ENCODE measurements around the gene TIMM23. TPM values are rescaled to one million over a fixed set of nuclear protein-coding genes. Genes with fewer than 3 reads are reported as not detected.
"Not testable (repeated sequence)": the region's sequence is repeated elsewhere in the genome, so short reads cannot be mapped to it uniquely, and the experiment has no call there.

Gene TIMM23, protein sequence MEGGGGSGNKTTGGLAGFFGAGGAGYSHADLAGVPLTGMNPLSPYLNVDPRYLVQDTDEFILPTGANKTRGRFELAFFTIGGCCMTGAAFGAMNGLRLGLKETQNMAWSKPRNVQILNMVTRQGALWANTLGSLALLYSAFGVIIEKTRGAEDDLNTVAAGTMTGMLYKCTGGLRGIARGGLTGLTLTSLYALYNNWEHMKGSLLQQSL
- 10 to 100 TPM; 61.3 to 61.9 TPM for total RNA-seq

DNA sequence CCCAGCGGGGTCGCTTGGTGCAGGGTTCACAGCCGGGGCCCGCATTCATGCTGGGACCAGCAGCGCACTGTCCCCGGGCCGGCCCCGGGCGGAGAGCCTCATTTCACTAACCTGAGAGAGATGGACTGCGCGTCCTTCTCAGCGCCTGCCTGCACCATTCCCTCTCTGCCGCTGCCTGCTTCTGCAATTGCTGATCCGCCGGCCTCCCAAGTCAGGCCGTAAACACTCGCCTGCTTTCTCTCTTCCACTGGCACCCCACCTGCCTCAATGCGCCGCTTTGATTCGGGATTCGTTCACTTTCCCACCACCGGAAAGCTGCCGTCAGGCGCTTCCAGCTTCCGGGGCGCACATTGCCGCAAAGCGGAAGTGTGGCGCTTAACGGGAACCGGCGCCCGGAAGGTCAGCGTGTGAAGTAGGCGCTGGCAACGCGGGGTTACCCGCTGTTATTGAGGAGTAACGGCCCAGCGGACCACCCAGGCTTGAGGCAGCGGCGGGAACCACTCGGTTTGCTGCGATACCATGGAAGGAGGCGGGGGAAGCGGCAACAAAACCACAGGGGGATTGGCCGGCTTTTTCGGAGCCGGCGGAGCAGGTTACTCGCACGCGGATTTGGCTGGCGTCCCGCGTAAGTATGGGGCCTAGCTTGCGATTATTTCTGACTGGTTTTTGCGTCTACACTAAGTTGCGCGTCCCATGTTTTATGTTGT is at the start of gene TIMM23:
TIMM23 (plus strand) TSS at position 384 of the 707 bp plus-strand sequence; CDS start at position 520, 136 bp downstream.
- Mint-ChIP-seq H3K4me1 (ENCODE audit: low read depth) (peaks cover 34% of the 10 kb centered on the region), H3K4me3 (peak within 1 kb of the TSS; percentile 100), H3K36me3 (ENCODE audit: low read depth) (peaks cover 18% of the 10 kb centered on the region), H3K27ac (peak within 1 kb of the TSS; percentile 95)
- not testable (repeated sequence) for H3K9me3 Mint-ChIP-seq (ENCODE audit: insufficient read depth); H3K27me3 Mint-ChIP-seq (ENCODE audit: low read depth)
- ATAC-seq (peak; percentile 86), DNase-seq (peak; percentile 90)
- POLR2A ChIA-PET: interaction anchor here (0.6 to 0.8 kb wide), 2 partner anchors 33 to 1005 kb away, joined by 3 read pairs; no protein-coding TSS in a partner anchor
- CTCF ChIA-PET: interaction anchor here (1.2 kb wide), 1 partner anchor 56 kb away, joined by 3 read pairs; no protein-coding TSS in a partner anchor

DNA sequence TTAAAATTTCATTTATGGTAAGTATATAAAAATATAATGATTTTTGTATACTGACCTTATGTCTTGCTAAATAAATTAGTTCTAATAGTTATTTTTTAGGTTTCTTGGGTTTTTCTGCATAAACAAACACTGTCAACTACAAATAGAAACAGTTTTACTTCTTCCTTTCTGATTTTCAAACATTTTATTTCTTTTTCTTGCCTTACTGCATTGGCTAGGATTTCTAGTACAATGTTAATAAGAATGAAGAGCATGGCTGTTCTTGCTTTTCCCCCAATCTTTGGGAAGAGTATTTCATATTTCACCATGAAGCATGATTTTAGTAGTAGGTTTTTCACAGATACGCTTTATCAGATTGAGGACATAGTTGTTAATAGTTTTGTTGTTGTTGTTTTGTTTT is 45.5 kb upstream of the TIMM23 start:
- ATAC-seq; H3K4me1 Mint-ChIP-seq (ENCODE audit: low read depth); CTCF ChIA-PET; H3K27ac Mint-ChIP-seq; H3K4me3 Mint-ChIP-seq; POLR2A ChIA-PET; DNase-seq; H3K9me3 Mint-ChIP-seq (ENCODE audit: insufficient read depth); H3K27me3 Mint-ChIP-seq (ENCODE audit: low read depth): not testable (repeated sequence)
- peaks cover 13% of the 10 kb centered on the region for H3K36me3 Mint-ChIP-seq (ENCODE audit: low read depth)

DNA sequence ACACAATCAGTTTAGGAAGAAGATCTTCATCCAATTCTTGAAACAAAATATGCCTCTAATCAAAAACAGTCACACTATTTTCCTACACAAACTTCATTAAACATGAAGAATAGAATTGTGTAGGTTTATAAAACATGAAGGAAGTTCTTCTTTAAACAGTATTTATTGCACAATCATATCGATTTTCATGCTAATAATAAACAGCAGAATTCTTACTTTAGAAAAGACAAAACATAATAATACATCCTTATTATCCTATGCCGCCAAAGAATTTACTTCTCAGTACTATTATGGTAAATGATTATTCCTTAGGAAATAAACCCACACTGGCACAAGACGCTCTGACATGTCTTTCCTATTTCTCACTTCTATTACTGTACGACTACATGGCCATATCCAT is 41.0 kb upstream of the TIMM23 start:
- H3K36me3 Mint-ChIP-seq (ENCODE audit: low read depth): peaks cover 12% of the 10 kb centered on the region
- H3K4me1 Mint-ChIP-seq (ENCODE audit: low read depth); DNase-seq; H3K9me3 Mint-ChIP-seq (ENCODE audit: insufficient read depth); H3K27ac Mint-ChIP-seq; POLR2A ChIA-PET; ATAC-seq; CTCF ChIA-PET; H3K27me3 Mint-ChIP-seq (ENCODE audit: low read depth); H3K4me3 Mint-ChIP-seq: not testable (repeated sequence)

DNA sequence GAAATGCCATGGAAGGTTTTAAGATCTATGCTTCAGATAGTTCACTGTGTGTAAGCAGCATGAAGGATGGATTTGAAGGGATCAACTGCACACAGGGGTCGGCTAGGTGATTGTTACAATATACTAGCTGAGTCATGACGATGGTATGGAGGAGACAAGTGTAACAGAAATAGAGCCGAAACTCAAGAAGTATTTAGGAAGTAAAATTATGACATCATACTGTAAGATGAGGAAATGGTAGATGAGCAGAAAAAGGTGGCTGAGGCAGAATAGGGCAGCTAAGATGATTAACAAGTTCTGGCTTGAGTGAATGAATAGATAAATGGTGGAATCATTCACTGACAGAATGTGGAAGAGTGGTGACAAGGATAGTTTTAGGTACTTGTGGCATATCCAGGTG is 37.5 kb upstream of the TIMM23 start:
- H3K4me1 Mint-ChIP-seq (ENCODE audit: low read depth); ATAC-seq; H3K27ac Mint-ChIP-seq; H3K36me3 Mint-ChIP-seq (ENCODE audit: low read depth); CTCF ChIA-PET; H3K4me3 Mint-ChIP-seq; H3K27me3 Mint-ChIP-seq (ENCODE audit: low read depth); POLR2A ChIA-PET; H3K9me3 Mint-ChIP-seq (ENCODE audit: insufficient read depth); DNase-seq: not testable (repeated sequence)

DNA sequence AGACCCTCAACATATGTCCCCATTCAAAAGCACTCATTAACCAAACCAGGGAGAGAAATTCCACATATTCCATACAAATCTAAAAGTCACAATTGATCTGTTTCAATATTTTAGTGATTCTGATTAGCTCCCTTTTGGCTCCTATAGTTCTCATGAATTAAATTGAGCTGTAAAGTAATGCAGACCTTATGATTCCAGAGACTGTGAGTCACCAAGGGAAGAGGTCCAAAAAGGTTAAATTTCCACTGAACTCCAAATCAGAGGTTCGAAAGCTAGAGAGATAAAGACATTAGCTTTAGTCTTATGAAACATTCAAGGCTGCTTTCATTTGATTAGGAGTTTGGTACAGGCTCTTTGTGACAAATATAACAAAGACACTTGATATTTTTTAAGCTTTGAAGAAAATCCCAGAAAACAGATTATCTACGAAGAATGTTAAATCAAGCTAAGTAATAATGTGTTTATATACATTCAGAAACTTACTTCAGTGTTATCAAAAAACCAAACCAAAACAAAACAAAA is 33.1 kb upstream of the TIMM23 start:
- CTCF ChIA-PET; H3K4me3 Mint-ChIP-seq; ATAC-seq; H3K36me3 Mint-ChIP-seq (ENCODE audit: low read depth); POLR2A ChIA-PET; DNase-seq; H3K27ac Mint-ChIP-seq; H3K4me1 Mint-ChIP-seq (ENCODE audit: low read depth); H3K9me3 Mint-ChIP-seq (ENCODE audit: insufficient read depth); H3K27me3 Mint-ChIP-seq (ENCODE audit: low read depth): not testable (repeated sequence)

DNA sequence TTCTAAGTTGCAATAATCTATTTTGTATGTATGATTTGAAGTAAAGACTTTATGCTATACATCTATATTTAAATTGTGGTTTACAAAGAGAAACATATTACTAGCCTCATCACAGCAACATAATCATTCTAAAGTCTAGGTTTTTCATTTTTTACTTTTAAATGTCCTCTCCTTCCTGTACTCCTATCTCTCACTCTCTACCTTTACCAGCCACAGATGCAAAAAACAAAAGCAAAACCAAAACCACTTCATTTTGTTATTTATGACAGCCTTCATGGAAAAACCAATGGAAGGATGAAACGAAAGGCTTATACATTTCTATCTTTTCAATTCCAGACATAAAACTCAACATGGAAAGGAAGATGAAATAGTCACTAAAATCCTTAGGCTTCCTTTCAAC is 31.1 kb upstream of the TIMM23 start:
- H3K36me3 Mint-ChIP-seq (ENCODE audit: low read depth); H3K4me3 Mint-ChIP-seq; H3K27me3 Mint-ChIP-seq (ENCODE audit: low read depth); DNase-seq; H3K4me1 Mint-ChIP-seq (ENCODE audit: low read depth); POLR2A ChIA-PET; H3K9me3 Mint-ChIP-seq (ENCODE audit: insufficient read depth); H3K27ac Mint-ChIP-seq; ATAC-seq: not testable (repeated sequence)
- CTCF ChIA-PET: interaction anchor here (0.7 kb wide), 1 partner anchor 86 kb away, joined by 3 read pairs; no protein-coding TSS in a partner anchor

DNA sequence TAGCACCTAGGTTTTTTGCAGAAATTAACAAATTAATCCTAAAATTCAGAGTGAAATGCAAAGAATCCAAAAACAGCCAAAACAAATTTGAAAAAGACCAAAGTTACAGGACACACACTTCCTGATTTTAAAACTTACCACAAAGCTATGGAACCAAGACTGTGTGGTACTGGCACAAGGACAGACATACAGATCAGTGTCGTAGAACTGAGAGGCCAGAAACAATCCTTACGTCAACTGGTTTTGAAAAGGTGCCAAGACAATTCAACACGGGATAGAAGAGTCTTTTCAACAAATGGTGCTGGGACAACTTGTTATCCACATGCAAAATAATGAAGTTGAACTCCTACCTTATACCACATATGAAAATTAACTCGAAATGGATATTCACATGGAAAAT is 26.8 kb upstream of the TIMM23 start:
- H3K36me3 Mint-ChIP-seq (ENCODE audit: low read depth); H3K27ac Mint-ChIP-seq; H3K4me3 Mint-ChIP-seq; DNase-seq; CTCF ChIA-PET; H3K9me3 Mint-ChIP-seq (ENCODE audit: insufficient read depth); H3K27me3 Mint-ChIP-seq (ENCODE audit: low read depth); H3K4me1 Mint-ChIP-seq (ENCODE audit: low read depth); ATAC-seq; POLR2A ChIA-PET: not testable (repeated sequence)

DNA sequence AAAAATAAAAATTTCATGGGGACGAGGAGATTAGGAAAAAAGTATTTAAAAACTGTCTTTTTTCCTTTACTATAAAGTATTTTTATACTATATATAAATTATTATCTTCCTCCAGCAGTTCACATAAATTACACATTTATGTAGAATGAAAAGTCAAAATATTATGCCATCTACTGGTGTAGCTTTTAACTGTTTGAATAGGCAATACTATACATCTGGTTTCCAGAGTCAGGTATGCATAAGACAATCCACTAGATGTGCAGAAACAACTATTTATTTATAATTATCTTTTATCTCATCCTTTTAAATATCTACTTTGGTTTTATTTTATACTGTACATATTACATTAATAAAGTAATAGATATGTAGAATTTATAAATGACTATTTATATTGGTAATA is 24.9 kb upstream of the TIMM23 start:
- DNase-seq; H3K4me1 Mint-ChIP-seq (ENCODE audit: low read depth); H3K36me3 Mint-ChIP-seq (ENCODE audit: low read depth); H3K27me3 Mint-ChIP-seq (ENCODE audit: low read depth); POLR2A ChIA-PET; H3K4me3 Mint-ChIP-seq; ATAC-seq; H3K9me3 Mint-ChIP-seq (ENCODE audit: insufficient read depth); H3K27ac Mint-ChIP-seq; CTCF ChIA-PET: not testable (repeated sequence)

DNA sequence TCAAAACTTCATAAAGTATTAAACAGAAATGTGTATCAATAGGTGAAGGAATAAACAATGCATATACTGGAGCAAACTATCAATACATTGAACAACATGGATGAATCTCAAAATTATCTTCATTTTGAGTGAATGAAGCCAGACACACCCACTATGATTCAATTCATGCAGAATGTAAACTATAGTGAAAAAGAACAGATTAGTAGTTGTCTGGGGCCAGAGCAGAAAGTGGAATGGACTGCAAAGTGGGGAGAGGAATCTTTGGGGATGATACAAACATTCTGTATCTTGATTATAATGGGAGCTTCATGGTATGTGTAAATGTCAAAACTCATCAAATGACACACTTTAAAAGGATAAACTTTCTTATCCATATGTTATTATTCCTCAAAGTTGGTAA is 23.5 kb upstream of the TIMM23 start:
- H3K36me3 Mint-ChIP-seq (ENCODE audit: low read depth); DNase-seq; CTCF ChIA-PET; H3K4me3 Mint-ChIP-seq; H3K4me1 Mint-ChIP-seq (ENCODE audit: low read depth); ATAC-seq; H3K9me3 Mint-ChIP-seq (ENCODE audit: insufficient read depth); POLR2A ChIA-PET; H3K27ac Mint-ChIP-seq; H3K27me3 Mint-ChIP-seq (ENCODE audit: low read depth): not testable (repeated sequence)

DNA sequence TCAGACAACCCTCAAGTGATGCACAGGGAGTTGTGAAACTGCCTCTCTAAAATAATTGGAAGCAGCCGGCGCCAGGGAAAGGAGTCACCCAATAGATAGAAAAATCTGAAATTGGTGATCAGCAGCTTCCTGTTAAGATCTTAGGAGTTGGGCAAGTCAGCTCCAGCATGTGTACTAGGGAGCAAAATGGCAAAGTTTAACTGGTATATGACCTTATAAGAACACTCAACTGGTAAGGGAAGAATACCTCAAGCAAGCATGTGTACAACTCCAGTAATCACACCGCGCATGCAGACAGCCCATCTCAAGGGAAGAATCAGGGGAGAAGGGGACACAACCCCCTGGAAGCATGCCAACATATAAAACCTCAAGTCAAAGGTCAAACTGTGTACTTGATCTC is 17.9 kb upstream of the TIMM23 start:
- H3K36me3 Mint-ChIP-seq (ENCODE audit: low read depth); H3K27me3 Mint-ChIP-seq (ENCODE audit: low read depth); POLR2A ChIA-PET; H3K9me3 Mint-ChIP-seq (ENCODE audit: insufficient read depth); DNase-seq; H3K27ac Mint-ChIP-seq; H3K4me3 Mint-ChIP-seq; ATAC-seq; H3K4me1 Mint-ChIP-seq (ENCODE audit: low read depth); CTCF ChIA-PET: not testable (repeated sequence)

DNA sequence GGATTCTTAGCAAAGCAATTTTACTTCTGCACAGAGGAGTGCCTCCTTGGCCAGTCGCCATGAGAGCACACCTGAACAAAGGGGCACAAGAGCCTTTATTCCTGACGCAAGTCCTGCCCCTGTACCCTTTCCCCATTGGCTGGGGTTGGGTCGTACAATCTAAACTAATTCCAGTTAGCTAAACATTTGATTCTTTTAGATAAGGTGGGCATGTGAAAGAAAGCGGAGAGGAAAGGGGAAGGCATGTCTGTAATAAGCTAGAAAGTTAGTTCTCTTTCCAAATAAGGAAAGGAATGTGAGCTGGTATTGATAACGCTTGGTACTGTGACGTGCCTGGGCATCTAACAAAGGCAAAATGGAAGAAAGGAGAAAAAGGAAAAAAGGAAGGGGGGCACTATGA is 15.7 kb upstream of the TIMM23 start:
- H3K9me3 Mint-ChIP-seq (ENCODE audit: insufficient read depth); H3K4me1 Mint-ChIP-seq (ENCODE audit: low read depth); H3K36me3 Mint-ChIP-seq (ENCODE audit: low read depth); H3K27ac Mint-ChIP-seq; DNase-seq; ATAC-seq; H3K4me3 Mint-ChIP-seq; H3K27me3 Mint-ChIP-seq (ENCODE audit: low read depth); POLR2A ChIA-PET; CTCF ChIA-PET: not testable (repeated sequence)

DNA sequence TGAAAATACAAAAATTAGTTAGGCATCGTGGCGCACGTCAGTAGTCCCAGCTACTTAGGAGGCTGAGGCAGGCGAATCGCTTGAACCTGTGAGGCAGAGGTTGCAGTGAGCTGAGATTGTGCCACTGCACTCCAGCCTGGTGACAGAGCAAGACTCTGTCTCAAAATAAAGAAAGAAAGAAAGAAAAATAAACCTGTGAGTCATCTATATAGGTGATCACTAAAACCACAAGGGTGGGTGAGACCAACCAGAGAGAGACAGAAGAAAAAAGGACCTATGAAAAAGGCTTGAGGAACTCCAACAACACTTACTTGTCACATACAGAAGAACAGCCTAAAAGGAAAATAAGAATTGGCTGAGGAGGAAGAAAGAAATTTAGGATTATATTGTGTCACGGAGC is 14.4 kb upstream of the TIMM23 start:
- H3K27me3 Mint-ChIP-seq (ENCODE audit: low read depth); H3K9me3 Mint-ChIP-seq (ENCODE audit: insufficient read depth); ATAC-seq; DNase-seq; POLR2A ChIA-PET; H3K4me3 Mint-ChIP-seq; H3K4me1 Mint-ChIP-seq (ENCODE audit: low read depth); CTCF ChIA-PET; H3K36me3 Mint-ChIP-seq (ENCODE audit: low read depth): not testable (repeated sequence)
- H3K27ac Mint-ChIP-seq: peak overlapping the region; percentile 34

Measured in activated CD8-positive, alpha-beta T cell treated with anti-CD3 and anti-CD28 coated beads, Interleukin-2, amount 10 ng/mL, durations not matched to agents 7 days and 5 days (primary cell).